HG03354 (cell line): ENCODE measurements around the gene PTPN7.
A peak's percentile ranks its signal among the peaks of the same experiment; 100 is the strongest.

Experiments used
- ATAC-seq: cut with Tn5 transposase; IDR thresholded peaks from one replicate; pipeline ENCODE4 v1.9.1; 2021; ENCODE audit warnings: mild to moderate bottlenecking; ENCODE audit not compliant: unreplicated experiment, poor library complexity, severe bottlenecking

The PTPN7 gene

GRCh38 chr1:202160377-202160940 is at the start of gene PTPN7:
Gene PTPN7 (minus strand): TSS chr1:202160602. CDS start chr1:202159402, 1,200 bp downstream.
- ATAC-seq: peak; percentile 47

GRCh38 chr1:202208351-202208857 is 48.0 kb upstream of the PTPN7 start:
- ATAC-seq: no peak

- no peak for ATAC-seq
These were observed 46.9 kb upstream of the PTPN7 start for GRCh38 chr1:202207292-202207691.

GRCh38 chr1:202205523-202206190 is 45.3 kb upstream of the PTPN7 start:
- ATAC-seq: no peak

- ATAC-seq: no peak
These were observed 43.7 kb upstream of the PTPN7 start for GRCh38 chr1:202204065-202204464.

GRCh38 chr1:202203238-202204039 is 43.0 kb upstream of the PTPN7 start:
- ATAC-seq: peak; percentile 53

GRCh38 chr1:202202500-202203168 is 42.2 kb upstream of the PTPN7 start:
- no peak for ATAC-seq

- ATAC-seq: no peak
These were observed 41.6 kb upstream of the PTPN7 start for GRCh38 chr1:202201971-202202370.

- no peak for ATAC-seq
These were observed 40.9 kb upstream of the PTPN7 start for GRCh38 chr1:202201266-202201665.

GRCh38 chr1:202200669-202201068 is 40.3 kb upstream of the PTPN7 start:
- no peak for ATAC-seq

- no peak for ATAC-seq
These were observed 39.7 kb upstream of the PTPN7 start for GRCh38 chr1:202200112-202200548.

- ATAC-seq: no peak
These were observed 38.9 kb upstream of the PTPN7 start for GRCh38 chr1:202199040-202199889.

GRCh38 chr1:202198366-202198724 is 37.9 kb upstream of the PTPN7 start:
- ATAC-seq: no peak

- ATAC-seq: no peak
These were observed 37.4 kb upstream of the PTPN7 start for GRCh38 chr1:202197653-202198365.

GRCh38 chr1:202194328-202194648 is 33.9 kb upstream of the PTPN7 start:
- no peak for ATAC-seq

- ATAC-seq: no peak
These were observed 33.4 kb upstream of the PTPN7 start, which contains the start of gene LGR6 for GRCh38 chr1:202193614-202194327. Gene LGR6 (plus strand): TSS chr1:202193799. CDS start chr1:202193990, 191 bp downstream.

GRCh38 chr1:202192770-202193613 is 32.6 kb upstream of the PTPN7 start:
- ATAC-seq: no peak
